Type B pancreatic cell (in vitro differentiated cells): ENCODE data around the gene OPHN1. TPM values are rescaled to one million over a fixed set of nuclear protein-coding genes. Genes with fewer than 3 reads are reported as not detected.

Source experiments
- DNase-seq: peaks from one replicate; pipeline ENCODE4 v3.0.0; 2021; ENCODE audit warnings: mixed read lengths; ENCODE audit not compliant: unreplicated experiment; ENCODE audit errors: extremely low spot score
- H3K27ac Mint-ChIP-seq: 2 replicates; pipeline ENCODE4 v1.8.0; 2021; ENCODE audit warnings: mild to moderate bottlenecking, mixed read lengths
- H3K27me3 Mint-ChIP-seq: 2 replicates; pipeline ENCODE4 v1.8.0; 2021; ENCODE audit warnings: mixed read lengths
- H3K36me3 Mint-ChIP-seq: 2 replicates; pipeline ENCODE4 v1.8.0; 2021; ENCODE audit warnings: mixed read lengths
- H3K4me1 Mint-ChIP-seq: one replicate; pipeline ENCODE4 v1.8.0; 2021; ENCODE audit warnings: mixed read lengths; ENCODE audit not compliant: unreplicated experiment
- H3K4me3 Mint-ChIP-seq: 2 replicates; pipeline ENCODE4 v1.8.0; 2021; ENCODE audit warnings: mild to moderate bottlenecking, mixed read lengths
- H3K9me3 Mint-ChIP-seq: 2 replicates; pipeline ENCODE4 v1.8.0; 2021; ENCODE audit warnings: mixed read lengths
- CTCF ChIP-seq: fragments of 200-600 bp; sonication (generic); conservative IDR thresholded peaks from 2 replicates; pipeline ENCODE4 v1.5.0; 2021; ENCODE audit warnings: antibody characterized with exemption, mild to moderate bottlenecking
- long read RNA-seq: library from polyadenylated mRNA; unstranded; transcript quantifications from one replicate; pipeline ENCODE4 v2.0.0, GENCODE V29; 2020
- total RNA-seq: library from RNA; stranded (reverse); gene quantifications from 2 replicates; pipeline ENCODE4 v1.2.1, GENCODE V29; 2021; ENCODE audit warnings: low replicate concordance

OPHN1 gene
- 5.6 and 7.4 TPM in 2 replicates for total RNA-seq
- long read RNA-seq, partial matches to known transcripts = 4 of 6 reads
- long read RNA-seq, other reads (novel, unspliced or antisense) = 2 of 6 reads

- Mint-ChIP-seq H3K36me3 (peaks cover 6% of the 10 kb centered on the region), H3K27ac (peak within 1 kb of the TSS; percentile 63), H3K27me3 (no peaks in the 10 kb centered on the region), H3K4me3 (peak within 1 kb of the TSS; percentile 94), H3K4me1 (peaks cover 8% of the 10 kb centered on the region), H3K9me3 (peaks cover 2% of the 10 kb centered on the region)
- TF ChIP-seq CTCF = no peak
- peak; percentile 75 for DNase-seq
Measured at GRCh38 chrX:68433155-68433980, at the start of gene OPHN1. TSS of gene OPHN1 (minus strand) at chrX:68433495. CDS start at chrX:68433020, 475 bp downstream.

GRCh38 chrX:68480969-68481368, 47.7 kb upstream of the OPHN1 start:
- Mint-ChIP-seq H3K27me3 (no peaks in the 10 kb centered on the region), H3K4me3 (no peak overlapping the region), H3K4me1 (no peaks in the 10 kb centered on the region), H3K9me3 (no peaks in the 10 kb centered on the region), H3K27ac (no peak overlapping the region), H3K36me3 (no peaks in the 10 kb centered on the region)
- no peak for TF ChIP-seq CTCF
- DNase-seq = no peak

- Mint-ChIP-seq H3K4me3 (no peak overlapping the region), H3K36me3 (no peaks in the 10 kb centered on the region), H3K27ac (no peak overlapping the region), H3K4me1 (no peaks in the 10 kb centered on the region), H3K27me3 (no peaks in the 10 kb centered on the region), H3K9me3 (no peaks in the 10 kb centered on the region)
- DNase-seq = no peak
- no peak for TF ChIP-seq CTCF
Measured at GRCh38 chrX:68464796-68465195, 31.5 kb upstream of the OPHN1 start.

- no peaks in the 10 kb centered on the region for H3K4me1 Mint-ChIP-seq
- H3K4me3 Mint-ChIP-seq = no peak overlapping the region
- no peaks in the 10 kb centered on the region for H3K27me3 Mint-ChIP-seq
- no peaks in the 10 kb centered on the region for H3K9me3 Mint-ChIP-seq
- no peak for DNase-seq
- TF ChIP-seq CTCF = no peak
- no peaks in the 10 kb centered on the region for H3K36me3 Mint-ChIP-seq
- H3K27ac Mint-ChIP-seq = no peak overlapping the region
Measured at GRCh38 chrX:68463880-68464279, 30.6 kb upstream of the OPHN1 start.

- Mint-ChIP-seq H3K36me3 (no peaks in the 10 kb centered on the region), H3K4me3 (no peak overlapping the region), H3K27me3 (no peaks in the 10 kb centered on the region), H3K27ac (no peak overlapping the region), H3K4me1 (no peaks in the 10 kb centered on the region), H3K9me3 (no peaks in the 10 kb centered on the region)
- TF ChIP-seq CTCF = peak; percentile 73
- no peak for DNase-seq
Measured at GRCh38 chrX:68462653-68463052, 29.4 kb upstream of the OPHN1 start.
